DND-41 (cell line): ENCODE data around the gene GADD45G.

Experiments used
- EZH2 ChIP-seq: IDR thresholded peaks from 3 replicates; pipeline ENCODE4 v1.6.1; 2012; ENCODE audit warnings: borderline replicate concordance, low read depth, mild to moderate bottlenecking, moderate library complexity, low read length, inconsistent platforms; ENCODE audit not compliant: severe bottlenecking
- TF ChIP-seq, protein P1 (sequence below): IDR thresholded peaks from 2 replicates; pipeline ENCODE4 v1.5.1; 2012; ENCODE audit warnings: borderline replicate concordance, low read length, moderate library complexity, mild to moderate bottlenecking; ENCODE audit not compliant: poor library complexity, severe bottlenecking; ENCODE audit errors: extremely low read depth

DNA sequence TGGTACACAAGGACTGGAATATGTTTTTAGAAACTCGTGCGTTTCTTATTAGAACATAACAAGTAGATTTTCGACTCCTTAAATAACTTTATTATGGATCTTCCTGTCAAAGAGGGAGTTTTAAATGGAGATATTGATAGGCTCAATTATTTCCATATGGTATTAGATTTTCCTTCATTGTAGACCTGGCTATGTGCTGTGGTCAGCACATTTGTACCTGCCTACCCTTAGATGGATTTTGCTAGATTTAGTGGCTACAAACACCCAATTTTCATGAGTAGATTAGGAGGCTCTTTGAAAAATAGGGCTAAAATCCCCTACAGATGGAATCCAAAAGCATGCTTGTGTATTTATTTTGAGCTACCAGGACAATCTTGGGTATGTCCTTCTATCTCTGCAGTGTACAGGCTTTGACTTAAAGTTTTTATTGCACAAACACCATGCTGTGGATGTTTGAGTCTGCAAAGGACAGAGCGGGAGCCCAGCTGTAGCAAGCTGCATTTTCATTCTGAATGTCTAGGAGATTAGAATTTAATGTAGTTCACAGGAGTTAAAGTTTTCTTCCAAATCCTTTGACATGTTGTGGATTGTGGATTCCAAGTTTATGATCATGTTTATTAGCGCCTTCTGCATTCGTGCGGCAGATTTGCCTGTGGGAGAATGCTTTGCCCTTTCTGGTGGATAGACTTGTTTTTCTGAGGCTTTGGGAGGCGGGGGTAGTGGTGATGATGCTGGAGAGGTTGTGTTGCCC lies 41.6 kb downstream of the GADD45G start:
- TF ChIP-seq, protein P1, sequence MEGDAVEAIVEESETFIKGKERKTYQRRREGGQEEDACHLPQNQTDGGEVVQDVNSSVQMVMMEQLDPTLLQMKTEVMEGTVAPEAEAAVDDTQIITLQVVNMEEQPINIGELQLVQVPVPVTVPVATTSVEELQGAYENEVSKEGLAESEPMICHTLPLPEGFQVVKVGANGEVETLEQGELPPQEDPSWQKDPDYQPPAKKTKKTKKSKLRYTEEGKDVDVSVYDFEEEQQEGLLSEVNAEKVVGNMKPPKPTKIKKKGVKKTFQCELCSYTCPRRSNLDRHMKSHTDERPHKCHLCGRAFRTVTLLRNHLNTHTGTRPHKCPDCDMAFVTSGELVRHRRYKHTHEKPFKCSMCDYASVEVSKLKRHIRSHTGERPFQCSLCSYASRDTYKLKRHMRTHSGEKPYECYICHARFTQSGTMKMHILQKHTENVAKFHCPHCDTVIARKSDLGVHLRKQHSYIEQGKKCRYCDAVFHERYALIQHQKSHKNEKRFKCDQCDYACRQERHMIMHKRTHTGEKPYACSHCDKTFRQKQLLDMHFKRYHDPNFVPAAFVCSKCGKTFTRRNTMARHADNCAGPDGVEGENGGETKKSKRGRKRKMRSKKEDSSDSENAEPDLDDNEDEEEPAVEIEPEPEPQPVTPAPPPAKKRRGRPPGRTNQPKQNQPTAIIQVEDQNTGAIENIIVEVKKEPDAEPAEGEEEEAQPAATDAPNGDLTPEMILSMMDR = no peak
- no peak for TF ChIP-seq EZH2
